Caki2 (cell line): ENCODE results near the gene E2F8. TPM values are rescaled to one million over a fixed set of nuclear protein-coding genes. Genes with fewer than 3 reads are reported as not detected.

Experiments
- DNase-seq: peaks from one replicate; pipeline ENCODE4 v3.0.0-alpha.2; 2015; ENCODE audit warnings: low read depth
- in situ Hi-C: cut with HindIII; loops from 2 replicates; pipeline ENCODE4 v1.10.0; 2016; ENCODE audit warnings: low sequenced_read_pairs, low pct_unique_long_range_greater_than_20kb, mixed read lengths
- total RNA-seq: library from RNA; depleted of rRNA; stranded (reverse); fragments of >200 nt; shearing (Covaris generic); gene quantifications from 2 replicates; pipeline ENCODE4 v1.2.3, GENCODE V29; 2014; ENCODE audit warnings: low replicate concordance; rRNA removed

Gene E2F8
- total RNA-seq, 1 experiment from 2014 or later = 1.2 TPM

GRCh38 chr11:19199048-19199447 is 41.7 kb downstream of the E2F8 start:
- in situ Hi-C loops = no loop called here
- no peak for DNase-seq

DNA sequence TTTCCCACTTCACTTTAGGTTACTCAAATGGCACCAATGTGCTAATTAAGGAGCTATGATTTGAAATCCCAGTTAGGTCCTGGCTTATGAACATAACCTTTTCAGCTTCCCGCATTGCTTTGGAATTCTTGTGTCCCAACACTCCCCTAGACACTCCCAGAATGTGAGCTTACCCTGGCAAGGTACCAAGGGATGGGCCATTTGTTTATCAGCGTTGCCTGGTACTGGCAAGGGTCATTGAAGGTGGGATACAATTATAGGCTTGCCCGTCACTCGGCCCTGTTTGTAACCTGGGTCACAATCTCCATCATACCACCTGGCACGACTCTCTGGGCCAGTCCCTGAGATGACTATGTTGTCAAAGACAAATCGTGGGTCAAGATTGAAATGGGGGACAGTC is 44.3 kb downstream of the E2F8 start:
- DNase-seq = no peak
- in situ Hi-C loops = no loop called here

DNA sequence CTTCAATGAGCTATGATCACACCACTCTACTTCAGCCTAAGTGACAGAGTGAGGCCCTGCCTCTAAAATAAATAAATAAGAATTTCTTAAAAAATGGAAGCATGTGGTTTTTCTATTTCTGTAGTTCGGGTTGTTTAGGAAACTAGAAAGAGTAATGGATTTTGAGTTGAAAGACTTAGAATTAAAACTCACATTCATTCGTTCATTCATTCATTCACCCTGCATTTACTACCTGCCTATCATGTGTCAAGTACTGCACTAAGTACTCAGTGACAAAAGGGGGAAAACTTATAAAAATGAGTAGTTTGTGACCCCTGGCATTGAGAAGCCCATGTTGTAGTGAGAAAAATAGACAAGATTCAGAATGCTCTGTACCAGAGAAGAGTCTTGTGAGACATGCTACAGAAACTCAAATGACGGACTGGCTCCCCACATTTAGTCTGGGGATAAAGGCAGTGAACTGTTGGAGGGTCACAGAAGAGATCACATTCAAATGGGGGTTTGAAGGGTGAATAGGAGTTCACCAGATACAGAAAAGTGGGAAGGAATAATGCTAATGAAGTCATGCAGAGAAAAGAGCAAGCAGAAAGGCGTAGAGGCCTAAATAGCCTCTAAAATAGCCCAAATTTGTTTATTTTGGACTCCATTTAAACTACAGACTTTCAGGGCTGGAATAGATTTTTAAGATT is 46.0 kb downstream of the E2F8 start:
- no peak for DNase-seq
- in situ Hi-C loops = no loop called here

DNA sequence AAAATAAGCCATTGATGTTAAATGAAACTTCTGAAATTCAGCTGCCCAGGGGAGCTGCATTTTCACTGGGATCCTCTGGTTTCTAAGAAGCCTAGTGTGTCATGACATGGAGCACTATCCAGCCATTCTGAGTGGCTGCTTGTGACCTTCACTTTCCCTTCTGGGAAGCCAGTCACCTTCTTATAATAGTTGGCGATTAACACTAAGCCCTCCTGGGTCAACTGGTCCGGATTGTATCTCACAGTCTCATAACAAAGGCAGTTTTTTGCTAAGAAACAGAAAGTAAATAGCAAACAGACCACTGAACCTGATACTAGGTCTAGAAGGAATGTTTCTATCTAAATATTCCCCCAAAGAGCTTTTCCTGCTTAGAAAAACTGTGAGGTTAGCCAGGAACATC is 46.8 kb downstream of the E2F8 start:
- DNase-seq = no peak
- in situ Hi-C loops = no loop called here

- in situ Hi-C loops = no loop called here
- no peak for DNase-seq
Observed at GRCh38 chr11:19191530-19192169, 49.1 kb downstream of the E2F8 start.

DNA sequence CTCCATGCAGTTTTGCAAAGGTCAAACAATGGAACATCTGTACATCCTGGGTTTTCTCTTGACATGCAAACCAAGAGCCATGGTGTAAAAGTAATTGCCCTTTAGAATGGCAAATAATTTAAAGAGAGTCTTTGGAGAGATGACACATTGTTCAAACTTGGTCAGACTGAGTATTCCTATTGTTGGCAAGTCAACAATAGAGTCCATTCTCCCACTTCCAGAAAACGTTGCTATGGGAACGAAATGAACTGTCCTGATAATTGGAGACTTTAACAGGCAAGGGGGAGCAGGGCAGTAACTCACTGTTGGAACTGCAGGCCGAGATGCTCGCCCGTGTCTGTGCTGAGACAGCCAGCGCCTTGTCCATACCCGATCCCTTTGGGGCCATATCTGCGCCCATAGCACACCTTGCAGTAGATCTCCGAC is 52.9 kb downstream of the E2F8 start:
- in situ Hi-C loops = no loop called here
- DNase-seq = no peak

DNA sequence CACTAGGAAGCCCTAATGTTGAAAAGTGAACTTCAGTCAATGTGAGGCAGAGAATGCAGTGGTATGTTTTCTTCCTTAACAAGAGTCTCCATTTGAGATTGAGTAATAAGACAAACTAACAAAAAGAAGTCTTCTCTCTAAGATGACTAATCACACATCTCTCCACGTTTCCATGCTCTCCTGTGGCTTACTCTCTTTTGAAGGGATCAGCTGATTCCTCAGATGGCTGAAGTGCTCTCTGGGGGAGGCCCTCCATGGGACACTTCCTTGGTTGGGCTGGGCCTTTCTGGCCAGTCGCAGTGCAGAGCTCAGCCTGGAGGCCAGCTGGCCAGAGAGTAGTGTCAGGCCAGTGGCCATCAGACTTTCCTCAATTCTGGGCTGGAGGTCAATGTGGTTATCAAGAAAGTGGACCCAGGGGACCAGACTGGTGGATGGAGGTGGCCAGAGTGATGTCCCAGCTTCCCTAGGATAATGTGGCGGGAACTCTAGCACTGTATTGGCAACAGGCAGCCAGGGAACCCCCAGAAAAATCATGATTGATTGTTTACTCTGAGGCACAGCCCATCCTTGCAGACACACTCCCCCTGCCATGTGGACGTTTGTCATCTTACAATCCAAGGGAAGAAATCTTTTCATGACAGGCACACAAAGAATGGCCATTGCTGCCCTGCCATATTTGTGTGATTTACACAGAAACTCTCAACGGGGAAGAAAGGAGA is 53.5 kb downstream of the E2F8 start:
- in situ Hi-C loops = no loop called here
- DNase-seq = no peak

DNA sequence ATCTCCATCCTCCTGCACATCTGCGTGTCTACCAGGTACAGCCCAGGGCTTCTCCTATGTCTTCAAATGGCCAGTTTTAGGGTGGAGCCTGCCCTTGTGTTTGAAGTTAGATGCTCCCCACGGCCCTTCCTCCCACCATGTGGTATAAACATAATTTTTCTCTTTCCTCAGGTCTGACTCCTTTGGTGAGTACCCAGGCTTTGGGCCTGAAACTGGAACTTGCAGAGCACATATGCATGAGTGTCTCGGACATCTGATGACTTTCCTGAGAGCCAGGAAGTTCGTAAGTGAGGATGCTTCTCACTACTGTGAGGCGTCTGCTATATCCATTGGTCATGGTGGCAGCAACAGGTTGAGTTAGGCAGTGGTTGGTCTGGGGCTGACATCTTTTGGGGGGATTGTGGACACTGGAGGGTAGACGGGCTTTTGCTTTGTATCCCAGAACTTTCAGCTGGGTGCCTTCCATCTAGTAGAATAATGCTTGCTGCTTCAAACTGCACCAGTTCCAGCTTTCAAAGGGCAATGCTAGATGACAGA is 55.2 kb downstream of the E2F8 start:
- DNase-seq = no peak
- in situ Hi-C loops = no loop called here

GRCh38 chr11:19185036-19185435 is 55.7 kb downstream of the E2F8 start:
- in situ Hi-C loops = no loop called here
- DNase-seq = no peak

- no peak for DNase-seq
- in situ Hi-C loops = no loop called here
Observed at GRCh38 chr11:19183646-19184045, 57.1 kb downstream of the E2F8 start.

DNA sequence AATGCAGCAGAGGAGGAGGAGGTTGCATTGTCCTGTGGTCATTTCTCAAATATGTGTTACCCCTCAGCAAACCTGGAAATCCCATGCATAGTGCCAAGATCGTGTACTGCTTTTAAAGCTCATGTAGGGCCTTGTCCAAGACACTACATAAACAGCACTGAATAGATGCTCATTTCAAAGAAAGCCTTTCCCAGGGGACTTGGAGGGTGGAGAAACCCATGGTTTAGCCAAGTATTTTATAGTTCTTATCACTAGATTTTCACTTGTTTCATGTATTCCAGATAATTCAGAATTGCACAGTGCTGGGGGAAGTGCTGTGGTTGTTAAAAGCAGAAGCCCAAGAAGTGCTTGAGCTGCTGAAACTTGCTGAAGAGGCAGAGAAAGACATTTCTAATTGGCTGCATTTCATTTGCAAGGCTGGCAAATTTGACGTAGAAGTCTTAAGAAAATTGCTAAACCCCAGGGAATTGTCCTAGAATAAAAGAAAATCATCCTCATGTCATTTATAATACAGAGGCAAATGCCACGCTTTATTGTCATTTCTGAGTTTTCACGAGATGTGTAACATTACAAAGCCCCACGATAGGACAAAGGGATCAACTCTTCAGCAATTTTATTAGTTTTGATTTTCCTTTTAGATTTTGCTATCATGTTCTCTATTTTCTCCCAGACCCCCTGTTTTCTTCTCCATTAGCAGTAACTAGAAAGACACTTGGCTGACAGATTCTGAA is 59.0 kb downstream of the E2F8 start:
- in situ Hi-C loops = no loop called here
- no peak for DNase-seq

DNA sequence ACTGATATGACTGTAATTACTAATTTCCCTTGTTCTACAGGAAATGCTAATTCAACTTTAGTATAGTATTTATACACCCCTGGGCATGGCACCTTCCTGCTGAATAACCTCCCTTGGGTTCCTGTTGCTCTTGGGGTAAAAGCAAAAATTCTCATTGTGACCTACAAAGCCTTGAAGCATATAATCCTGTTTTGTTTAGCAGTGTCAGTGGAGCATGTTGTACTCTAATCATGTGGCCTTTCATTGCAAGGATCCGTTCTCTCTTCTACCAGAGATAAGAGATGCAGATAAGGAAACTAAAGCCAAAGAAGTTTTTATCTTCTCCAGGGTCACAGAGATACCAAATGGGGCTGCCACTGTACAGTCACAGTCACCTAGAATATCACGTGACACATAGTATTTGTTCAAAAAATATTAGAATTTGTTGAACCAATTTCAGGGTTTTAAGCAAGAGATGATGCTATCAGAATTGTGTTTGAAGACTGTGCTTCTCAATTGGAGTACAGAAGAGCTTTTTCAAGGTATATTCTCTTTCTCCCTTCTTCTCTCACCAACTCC is 64.0 kb downstream of the E2F8 start:
- no peak for DNase-seq
- in situ Hi-C loops = no loop called here

Other genes with a start within 250 kb of the E2F8 start
- not detected in 2 replicates for gene MRGPRX2, start 180.2 kb downstream of the E2F8 start, total RNA-seq
- 14.2 and 18.0 TPM in 2 replicates for gene ZDHHC13, start 123.8 kb downstream of the E2F8 start, total RNA-seq
- not detected in 2 replicates for gene CSRP3, start 39.0 kb downstream of the E2F8 start, total RNA-seq